Activated CD4-positive, alpha-beta T cell treated with anti-CD3 and anti-CD28 coated beads, Interleukin-2, amount 50 U/mL, for 1 hour (primary cell): ENCODE measurements around the gene ZNF609.

Source experiments
- DNase-seq: peaks from one replicate; pipeline ENCODE4 v3.0.0-alpha.2; 2020

ZNF609 gene

GRCh38 chr15:64507293-64507802, 47.0 kb downstream of the ZNF609 start:
- peak; percentile 25 for DNase-seq

GRCh38 chr15:64507845-64508244, 47.5 kb downstream of the ZNF609 start:
- DNase-seq, result no peak

GRCh38 chr15:64513823-64514222, 53.4 kb downstream of the ZNF609 start:
- DNase-seq, result no peak

- DNase-seq, result no peak
Observed at GRCh38 chr15:64515196-64515595, 54.8 kb downstream of the ZNF609 start.

GRCh38 chr15:64515825-64516224, 55.4 kb downstream of the ZNF609 start:
- no peak for DNase-seq

- no peak for DNase-seq
Observed at GRCh38 chr15:64519897-64520296, 59.5 kb downstream of the ZNF609 start.

GRCh38 chr15:64521201-64521600, 60.8 kb downstream of the ZNF609 start:
- DNase-seq, result no peak

- DNase-seq, result no peak
Observed at GRCh38 chr15:64521726-64522164, 61.4 kb downstream of the ZNF609 start.

GRCh38 chr15:64522226-64522823, 61.9 kb downstream of the ZNF609 start:
- no peak for DNase-seq

GRCh38 chr15:64523240-64523639, 62.9 kb downstream of the ZNF609 start:
- DNase-seq, result no peak

GRCh38 chr15:64524778-64525177, 64.4 kb downstream of the ZNF609 start:
- no peak for DNase-seq

- DNase-seq, result no peak
Observed at GRCh38 chr15:64525828-64526530, 65.6 kb downstream of the ZNF609 start.

- DNase-seq, result no peak
Observed at GRCh38 chr15:64527263-64527984, 67.0 kb downstream of the ZNF609 start.

GRCh38 chr15:64528871-64529270, 68.5 kb downstream of the ZNF609 start:
- no peak for DNase-seq

- DNase-seq, result no peak
Observed at GRCh38 chr15:64530472-64530871, 70.1 kb downstream of the ZNF609 start.

- DNase-seq, result no peak
Observed at GRCh38 chr15:64530918-64531317, 70.5 kb downstream of the ZNF609 start.

GRCh38 chr15:64532521-64533315, 72.3 kb downstream of the ZNF609 start:
- DNase-seq, result no peak

GRCh38 chr15:64535460-64536243, 75.3 kb downstream of the ZNF609 start:
- DNase-seq, result no peak

GRCh38 chr15:64536244-64536836, 76.0 kb downstream of the ZNF609 start:
- no peak for DNase-seq

GRCh38 chr15:64542091-64542490, 81.7 kb downstream of the ZNF609 start:
- DNase-seq, result no peak

GRCh38 chr15:64544450-64544849, 84.1 kb downstream of the ZNF609 start:
- no peak for DNase-seq

GRCh38 chr15:64547275-64547674, 86.9 kb downstream of the ZNF609 start:
- no peak for DNase-seq
